SK-N-SH treated with all-trans-retinoic acid at 6 μM for 48 hours (cell line): ENCODE results near the gene ZDHHC4.

Experiments used
- ATAC-seq: fragments of 200-7000 bp; cut with Tn5 transposase; 3 replicates; pipeline ENCODE4 v1.9.1; 2020; ENCODE audit warnings: mild to moderate bottlenecking, moderate library complexity
- ARNTL ChIP-seq: fragments of 450-650 bp; formaldehyde crosslinking; IDR thresholded peaks from 2 replicates; pipeline ENCODE4 v1.5.0; 2020; ENCODE audit warnings: low read depth, mild to moderate bottlenecking, moderate library complexity, borderline replicate concordance
- CSDC2 ChIP-seq: fragments of 250-450 bp; sonication (Bioruptor Pico); IDR thresholded peaks from 2 replicates; pipeline ENCODE4 v1.5.0; 2020; ENCODE audit warnings: mild to moderate bottlenecking, moderate library complexity
- ESRRG ChIP-seq: fragments of 250-450 bp; sonication (Bioruptor Pico); IDR thresholded peaks from 2 replicates; pipeline ENCODE4 v1.6.1; 2021; ENCODE audit warnings: mild to moderate bottlenecking
- GLIS3 ChIP-seq: fragments of 250-450 bp; sonication (Bioruptor Pico); IDR thresholded peaks from 2 replicates; pipeline ENCODE4 v1.5.0; 2020; ENCODE audit warnings: mild to moderate bottlenecking, moderate library complexity
- OSR1 ChIP-seq: fragments of 250-450 bp; sonication (Bioruptor Pico); IDR thresholded peaks from 2 replicates; pipeline ENCODE4 v1.8.0; 2022; ENCODE audit warnings: moderate library complexity, mild to moderate bottlenecking, inconsistent platforms
- RARB ChIP-seq: fragments of 250-450 bp; sonication (Bioruptor Pico); IDR thresholded peaks from 2 replicates; pipeline ENCODE4 v1.8.0; 2021; ENCODE audit warnings: mild to moderate bottlenecking, moderate library complexity
- SNAI2 ChIP-seq: fragments of 250-450 bp; sonication (Bioruptor Pico); IDR thresholded peaks from 2 replicates; pipeline ENCODE4 v1.5.0; 2020; ENCODE audit warnings: mild to moderate bottlenecking, moderate library complexity
- TCF4 ChIP-seq: fragments of 250-450 bp; sonication (Bioruptor Pico); IDR thresholded peaks from 2 replicates; pipeline ENCODE4 v1.8.0; 2021; ENCODE audit warnings: mild to moderate bottlenecking, moderate library complexity, borderline replicate concordance
- TOX ChIP-seq: fragments of 250-450 bp; sonication (Bioruptor Pico); IDR thresholded peaks from 2 replicates; pipeline ENCODE4 v1.8.0; 2021; ENCODE audit warnings: mild to moderate bottlenecking, moderate library complexity, borderline replicate concordance
- ZC3H10 ChIP-seq: fragments of 250-450 bp; sonication (Bioruptor Pico); IDR thresholded peaks from 2 replicates; pipeline ENCODE4 v1.5.1; 2021; ENCODE audit warnings: mild to moderate bottlenecking, moderate library complexity
- ZFP3 ChIP-seq: fragments of 250-450 bp; sonication (Bioruptor Pico); IDR thresholded peaks from 2 replicates; pipeline ENCODE4 v1.5.0; 2020; ENCODE audit warnings: mild to moderate bottlenecking, moderate library complexity
- ZFP30 ChIP-seq: fragments of 450-650 bp; formaldehyde crosslinking; IDR thresholded peaks from 2 replicates; pipeline ENCODE4 v1.5.0; 2022; ENCODE audit warnings: mild to moderate bottlenecking, moderate library complexity
- ZNF565 ChIP-seq: fragments of 450-650 bp; formaldehyde crosslinking; conservative IDR thresholded peaks from 2 replicates; pipeline ENCODE4 v1.5.0; 2020; ENCODE audit warnings: low read depth, mild to moderate bottlenecking, moderate library complexity
- ZNF70 ChIP-seq: fragments of 450-650 bp; formaldehyde crosslinking; IDR thresholded peaks from 2 replicates; pipeline ENCODE4 v1.5.0; 2020; ENCODE audit warnings: mild to moderate bottlenecking, moderate library complexity
- ZNF8 ChIP-seq: fragments of 450-650 bp; formaldehyde crosslinking; IDR thresholded peaks from 2 replicates; pipeline ENCODE4 v1.5.0; 2020; ENCODE audit warnings: mild to moderate bottlenecking, moderate library complexity
- TF ChIP-seq, protein P1 (sequence below): fragments of 250-450 bp; sonication (Bioruptor Pico); IDR thresholded peaks from 2 replicates; pipeline ENCODE4 v1.5.1; 2021; ENCODE audit warnings: mild to moderate bottlenecking, moderate library complexity
- TF ChIP-seq, protein P2 (sequence below): fragments of 250-450 bp; sonication (Bioruptor Pico); IDR thresholded peaks from 2 replicates; pipeline ENCODE4 v1.8.0; 2021; ENCODE audit warnings: low read depth, mild to moderate bottlenecking, moderate library complexity, borderline replicate concordance
- TF ChIP-seq, protein P3 (sequence below): fragments of 250-450 bp; sonication (Bioruptor Pico); IDR thresholded peaks from 2 replicates; pipeline ENCODE4 v1.8.0; 2020; ENCODE audit warnings: mild to moderate bottlenecking, moderate library complexity, borderline replicate concordance
- TF ChIP-seq, protein P4 (sequence below): fragments of 250-450 bp; sonication (Bioruptor Pico); IDR thresholded peaks from 2 replicates; pipeline ENCODE4 v1.5.1; 2020; ENCODE audit warnings: low read depth, mild to moderate bottlenecking, moderate library complexity
- TF ChIP-seq, protein P5 (sequence below): fragments of 250-450 bp; sonication (Bioruptor Pico); IDR thresholded peaks from 2 replicates; pipeline ENCODE4 v1.5.0; 2020; ENCODE audit warnings: mild to moderate bottlenecking, moderate library complexity

ZDHHC4 gene

DNA sequence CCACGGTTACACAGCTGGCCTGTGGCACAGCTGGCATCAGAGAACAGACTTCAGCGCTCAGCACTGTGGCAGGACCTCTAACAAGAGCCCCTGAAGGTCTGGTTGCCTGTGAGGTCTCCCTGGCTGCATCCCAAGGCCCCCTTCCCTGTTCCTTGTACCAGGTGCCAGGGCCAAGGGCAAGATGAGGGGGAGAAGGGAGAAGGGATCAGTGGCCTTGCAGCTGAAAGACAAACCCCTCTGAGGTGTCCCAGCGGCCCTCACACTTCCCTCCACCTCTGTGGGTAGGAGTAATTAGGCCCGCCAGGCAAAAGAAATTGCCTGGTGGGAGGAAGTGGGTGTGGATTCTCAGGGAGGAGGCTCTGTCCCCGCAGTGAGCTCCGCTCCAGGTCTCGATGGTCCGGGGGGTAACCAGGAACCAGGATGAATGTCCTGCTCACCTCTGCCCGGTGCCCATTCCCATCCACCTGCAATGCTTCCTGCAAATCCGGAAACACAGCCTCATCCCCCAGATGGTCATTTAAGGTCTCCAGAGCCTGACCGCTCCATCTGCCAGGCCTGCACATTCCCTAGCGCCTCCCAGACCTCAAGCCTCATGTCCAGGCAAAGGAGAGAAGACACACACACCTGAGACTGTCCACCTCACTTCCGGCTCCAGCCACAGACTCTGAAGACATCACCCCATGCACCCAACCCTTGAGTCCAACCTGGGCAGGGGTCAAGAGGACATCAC lies 48.7 kb upstream of the ZDHHC4 start:
- TF ChIP-seq, protein P1, sequence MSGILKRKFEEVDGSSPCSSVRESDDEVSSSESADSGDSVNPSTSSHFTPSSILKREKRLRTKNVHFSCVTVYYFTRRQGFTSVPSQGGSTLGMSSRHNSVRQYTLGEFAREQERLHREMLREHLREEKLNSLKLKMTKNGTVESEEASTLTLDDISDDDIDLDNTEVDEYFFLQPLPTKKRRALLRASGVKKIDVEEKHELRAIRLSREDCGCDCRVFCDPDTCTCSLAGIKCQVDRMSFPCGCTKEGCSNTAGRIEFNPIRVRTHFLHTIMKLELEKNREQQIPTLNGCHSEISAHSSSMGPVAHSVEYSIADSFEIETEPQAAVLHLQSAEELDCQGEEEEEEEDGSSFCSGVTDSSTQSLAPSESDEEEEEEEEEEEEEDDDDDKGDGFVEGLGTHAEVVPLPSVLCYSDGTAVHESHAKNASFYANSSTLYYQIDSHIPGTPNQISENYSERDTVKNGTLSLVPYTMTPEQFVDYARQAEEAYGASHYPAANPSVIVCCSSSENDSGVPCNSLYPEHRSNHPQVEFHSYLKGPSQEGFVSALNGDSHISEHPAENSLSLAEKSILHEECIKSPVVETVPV (CRISPR knock-in tag), result no peak
- TF ChIP-seq TCF4 (no peak), OSR1 (no peak), ZNF8 (CRISPR knock-in tag) (no peak), ZFP3 (CRISPR knock-in tag) (no peak), ZFP30 (CRISPR knock-in tag) (no peak), ARNTL (CRISPR knock-in tag) (no peak), ZNF70 (no peak), SNAI2 (CRISPR knock-in tag) (no peak), CSDC2 (CRISPR knock-in tag) (no peak), ZNF565 (CRISPR knock-in tag) (no peak), RARB (CRISPR knock-in tag) (no peak)
- TF ChIP-seq, protein P2, sequence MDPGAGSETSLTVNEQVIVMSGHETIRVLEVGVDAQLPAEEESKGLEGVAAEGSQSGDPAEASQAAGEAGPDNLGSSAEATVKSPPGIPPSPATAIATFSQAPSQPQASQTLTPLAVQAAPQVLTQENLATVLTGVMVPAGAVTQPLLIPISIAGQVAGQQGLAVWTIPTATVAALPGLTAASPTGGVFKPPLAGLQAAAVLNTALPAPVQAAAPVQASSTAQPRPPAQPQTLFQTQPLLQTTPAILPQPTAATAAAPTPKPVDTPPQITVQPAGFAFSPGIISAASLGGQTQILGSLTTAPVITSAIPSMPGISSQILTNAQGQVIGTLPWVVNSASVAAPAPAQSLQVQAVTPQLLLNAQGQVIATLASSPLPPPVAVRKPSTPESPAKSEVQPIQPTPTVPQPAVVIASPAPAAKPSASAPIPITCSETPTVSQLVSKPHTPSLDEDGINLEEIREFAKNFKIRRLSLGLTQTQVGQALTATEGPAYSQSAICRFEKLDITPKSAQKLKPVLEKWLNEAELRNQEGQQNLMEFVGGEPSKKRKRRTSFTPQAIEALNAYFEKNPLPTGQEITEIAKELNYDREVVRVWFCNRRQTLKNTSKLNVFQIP (CRISPR knock-in tag), result no peak
- TF ChIP-seq, protein P3, sequence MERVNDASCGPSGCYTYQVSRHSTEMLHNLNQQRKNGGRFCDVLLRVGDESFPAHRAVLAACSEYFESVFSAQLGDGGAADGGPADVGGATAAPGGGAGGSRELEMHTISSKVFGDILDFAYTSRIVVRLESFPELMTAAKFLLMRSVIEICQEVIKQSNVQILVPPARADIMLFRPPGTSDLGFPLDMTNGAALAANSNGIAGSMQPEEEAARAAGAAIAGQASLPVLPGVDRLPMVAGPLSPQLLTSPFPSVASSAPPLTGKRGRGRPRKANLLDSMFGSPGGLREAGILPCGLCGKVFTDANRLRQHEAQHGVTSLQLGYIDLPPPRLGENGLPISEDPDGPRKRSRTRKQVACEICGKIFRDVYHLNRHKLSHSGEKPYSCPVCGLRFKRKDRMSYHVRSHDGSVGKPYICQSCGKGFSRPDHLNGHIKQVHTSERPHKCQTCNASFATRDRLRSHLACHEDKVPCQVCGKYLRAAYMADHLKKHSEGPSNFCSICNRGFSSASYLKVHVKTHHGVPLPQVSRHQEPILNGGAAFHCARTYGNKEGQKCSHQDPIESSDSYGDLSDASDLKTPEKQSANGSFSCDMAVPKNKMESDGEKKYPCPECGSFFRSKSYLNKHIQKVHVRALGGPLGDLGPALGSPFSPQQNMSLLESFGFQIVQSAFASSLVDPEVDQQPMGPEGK (CRISPR knock-in tag), result no peak
- no peak for ATAC-seq

DNA sequence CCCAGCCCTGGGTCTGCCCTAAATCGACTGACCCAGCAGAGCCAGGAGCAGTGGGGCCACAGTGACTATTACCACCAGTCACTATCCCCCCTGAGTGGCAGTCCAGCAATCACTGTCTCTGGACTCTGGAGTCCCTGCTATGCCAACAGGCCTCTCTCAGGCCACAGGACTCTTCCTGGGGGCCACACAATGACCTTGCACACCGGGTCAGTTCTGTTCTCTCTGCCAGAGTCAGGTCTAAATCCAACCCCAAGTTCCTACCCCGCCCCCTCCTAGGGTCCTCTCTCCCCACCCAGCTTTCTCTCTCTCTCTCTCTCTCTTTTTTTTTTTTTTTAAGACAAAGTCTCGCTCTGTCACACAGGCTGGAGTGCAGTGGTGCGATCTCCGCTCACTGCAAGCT lies 47.6 kb upstream of the ZDHHC4 start:
- TF ChIP-seq, protein P1 (CRISPR knock-in tag), result no peak
- TF ChIP-seq SNAI2 (CRISPR knock-in tag) (no peak), TOX (no peak), RARB (CRISPR knock-in tag) (no peak), GLIS3 (no peak), ZNF70 (no peak), ZFP3 (CRISPR knock-in tag) (no peak), ZNF565 (CRISPR knock-in tag) (no peak), ARNTL (CRISPR knock-in tag) (no peak)
- TF ChIP-seq, protein P4, sequence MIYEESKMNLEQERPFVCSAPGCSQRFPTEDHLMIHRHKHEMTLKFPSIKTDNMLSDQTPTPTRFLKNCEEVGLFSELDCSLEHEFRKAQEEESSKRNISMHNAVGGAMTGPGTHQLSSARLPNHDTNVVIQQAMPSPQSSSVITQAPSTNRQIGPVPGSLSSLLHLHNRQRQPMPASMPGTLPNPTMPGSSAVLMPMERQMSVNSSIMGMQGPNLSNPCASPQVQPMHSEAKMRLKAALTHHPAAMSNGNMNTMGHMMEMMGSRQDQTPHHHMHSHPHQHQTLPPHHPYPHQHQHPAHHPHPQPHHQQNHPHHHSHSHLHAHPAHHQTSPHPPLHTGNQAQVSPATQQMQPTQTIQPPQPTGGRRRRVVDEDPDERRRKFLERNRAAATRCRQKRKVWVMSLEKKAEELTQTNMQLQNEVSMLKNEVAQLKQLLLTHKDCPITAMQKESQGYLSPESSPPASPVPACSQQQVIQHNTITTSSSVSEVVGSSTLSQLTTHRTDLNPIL (CRISPR knock-in tag), result no peak
- no peak for ATAC-seq

DNA sequence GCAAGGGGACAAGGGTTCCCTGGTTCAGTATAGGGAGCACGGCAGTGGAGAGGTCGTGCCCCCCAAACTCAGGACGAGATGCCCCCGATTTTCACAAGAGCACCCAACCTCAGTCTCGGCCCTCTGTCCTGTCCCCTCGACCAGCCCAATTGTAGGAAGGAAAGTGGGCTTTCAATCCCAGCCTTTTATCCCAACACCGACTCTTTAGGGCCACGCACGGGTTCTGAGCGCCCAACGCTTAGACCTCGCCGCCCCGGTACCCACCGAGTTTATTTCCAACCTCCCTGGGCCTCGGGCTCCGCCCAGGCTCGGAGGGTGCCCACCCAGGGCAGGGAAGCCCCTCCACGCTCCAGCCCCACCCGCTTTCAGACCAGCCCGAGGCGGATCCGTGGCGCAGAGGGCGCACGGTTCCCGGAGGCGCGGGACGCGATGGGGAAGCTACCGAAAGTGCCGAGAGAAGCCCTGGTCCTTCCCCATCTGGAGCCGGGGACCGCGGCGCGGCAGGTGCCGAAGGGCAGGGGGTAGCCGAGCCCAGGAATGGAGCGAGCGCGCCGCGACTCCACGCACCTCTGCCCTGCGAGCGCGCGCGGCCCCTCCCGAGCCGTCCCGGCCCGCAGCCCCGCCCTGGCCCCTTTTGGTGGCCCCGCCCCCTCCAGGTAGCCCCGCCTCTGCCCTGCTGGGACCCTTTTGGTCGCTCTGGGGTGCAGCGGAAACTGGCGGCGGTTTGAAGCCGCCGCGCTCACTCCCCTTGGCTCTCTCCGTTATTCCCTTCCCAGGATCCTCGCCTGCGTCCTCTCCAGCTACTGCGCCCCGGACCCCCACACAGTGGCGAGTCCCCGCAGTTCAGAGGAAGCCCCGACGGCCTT lies 46.4 kb upstream of the ZDHHC4 start:
- TF ChIP-seq TCF4 (no peak), ZC3H10 (CRISPR knock-in tag) (no peak), ZFP3 (CRISPR knock-in tag) (no peak), ESRRG (CRISPR knock-in tag) (no peak), CSDC2 (CRISPR knock-in tag) (no peak)
- TF ChIP-seq, protein P5, sequence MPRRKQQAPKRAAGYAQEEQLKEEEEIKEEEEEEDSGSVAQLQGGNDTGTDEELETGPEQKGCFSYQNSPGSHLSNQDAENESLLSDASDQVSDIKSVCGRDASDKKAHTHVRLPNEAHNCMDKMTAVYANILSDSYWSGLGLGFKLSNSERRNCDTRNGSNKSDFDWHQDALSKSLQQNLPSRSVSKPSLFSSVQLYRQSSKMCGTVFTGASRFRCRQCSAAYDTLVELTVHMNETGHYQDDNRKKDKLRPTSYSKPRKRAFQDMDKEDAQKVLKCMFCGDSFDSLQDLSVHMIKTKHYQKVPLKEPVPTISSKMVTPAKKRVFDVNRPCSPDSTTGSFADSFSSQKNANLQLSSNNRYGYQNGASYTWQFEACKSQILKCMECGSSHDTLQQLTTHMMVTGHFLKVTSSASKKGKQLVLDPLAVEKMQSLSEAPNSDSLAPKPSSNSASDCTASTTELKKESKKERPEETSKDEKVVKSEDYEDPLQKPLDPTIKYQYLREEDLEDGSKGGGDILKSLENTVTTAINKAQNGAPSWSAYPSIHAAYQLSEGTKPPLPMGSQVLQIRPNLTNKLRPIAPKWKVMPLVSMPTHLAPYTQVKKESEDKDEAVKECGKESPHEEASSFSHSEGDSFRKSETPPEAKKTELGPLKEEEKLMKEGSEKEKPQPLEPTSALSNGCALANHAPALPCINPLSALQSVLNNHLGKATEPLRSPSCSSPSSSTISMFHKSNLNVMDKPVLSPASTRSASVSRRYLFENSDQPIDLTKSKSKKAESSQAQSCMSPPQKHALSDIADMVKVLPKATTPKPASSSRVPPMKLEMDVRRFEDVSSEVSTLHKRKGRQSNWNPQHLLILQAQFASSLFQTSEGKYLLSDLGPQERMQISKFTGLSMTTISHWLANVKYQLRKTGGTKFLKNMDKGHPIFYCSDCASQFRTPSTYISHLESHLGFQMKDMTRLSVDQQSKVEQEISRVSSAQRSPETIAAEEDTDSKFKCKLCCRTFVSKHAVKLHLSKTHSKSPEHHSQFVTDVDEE (CRISPR knock-in tag), result no peak

More for the DNA sequence above, 46.4 kb upstream of the ZDHHC4 start:
- peak; percentile 4 for ATAC-seq
